ENCODE measurements around the gene NDUFB7.

- TF ChIP-seq CTCF (IDR thresholded peaks at IDR 0.05) (no peak), POLR2A (IDR thresholded peaks at IDR 0.05) (no peak)
These were observed 29.0 kb downstream of the NDUFB7 start for GRCh38 chr19:14542711-14543328.
